ENCODE data around the gene CRYGC.

DNA sequence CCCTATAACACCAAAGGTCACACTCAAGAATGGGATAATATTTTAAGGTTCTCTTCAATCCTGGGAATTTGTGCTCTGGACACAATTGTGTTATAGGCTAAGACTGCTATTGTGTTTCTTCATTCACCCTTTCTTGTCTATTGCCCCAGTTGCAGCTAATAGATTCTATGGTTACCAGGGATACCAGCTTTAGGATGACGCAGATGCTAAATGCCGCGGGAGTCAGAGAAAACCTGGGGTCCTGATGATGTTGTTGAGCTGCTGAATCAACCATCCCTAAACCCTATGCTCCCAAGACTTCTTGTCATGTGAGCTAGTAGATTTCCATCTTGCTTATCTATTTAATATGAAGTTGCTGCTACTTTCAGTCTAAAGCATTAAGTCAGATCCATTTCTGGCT is 10.7 kb downstream of the CRYGC start:
- TF ChIP-seq POLR2A (IDR thresholded peaks at IDR 0.05; ENCODE audit: low read depth, low read length) (no peak), POLR2AphosphoS5 (IDR thresholded peaks at IDR 0.05; ENCODE audit: insufficient read depth, low read depth, low read length) (no peak), EZH2 (IDR thresholded peaks at IDR 0.05; ENCODE audit: borderline replicate concordance, low read depth, low read length, severe bottlenecking) (no peak)
- TF ChIP-seq, protein P1, sequence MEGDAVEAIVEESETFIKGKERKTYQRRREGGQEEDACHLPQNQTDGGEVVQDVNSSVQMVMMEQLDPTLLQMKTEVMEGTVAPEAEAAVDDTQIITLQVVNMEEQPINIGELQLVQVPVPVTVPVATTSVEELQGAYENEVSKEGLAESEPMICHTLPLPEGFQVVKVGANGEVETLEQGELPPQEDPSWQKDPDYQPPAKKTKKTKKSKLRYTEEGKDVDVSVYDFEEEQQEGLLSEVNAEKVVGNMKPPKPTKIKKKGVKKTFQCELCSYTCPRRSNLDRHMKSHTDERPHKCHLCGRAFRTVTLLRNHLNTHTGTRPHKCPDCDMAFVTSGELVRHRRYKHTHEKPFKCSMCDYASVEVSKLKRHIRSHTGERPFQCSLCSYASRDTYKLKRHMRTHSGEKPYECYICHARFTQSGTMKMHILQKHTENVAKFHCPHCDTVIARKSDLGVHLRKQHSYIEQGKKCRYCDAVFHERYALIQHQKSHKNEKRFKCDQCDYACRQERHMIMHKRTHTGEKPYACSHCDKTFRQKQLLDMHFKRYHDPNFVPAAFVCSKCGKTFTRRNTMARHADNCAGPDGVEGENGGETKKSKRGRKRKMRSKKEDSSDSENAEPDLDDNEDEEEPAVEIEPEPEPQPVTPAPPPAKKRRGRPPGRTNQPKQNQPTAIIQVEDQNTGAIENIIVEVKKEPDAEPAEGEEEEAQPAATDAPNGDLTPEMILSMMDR (IDR thresholded peaks at IDR 0.05; ENCODE audit: extremely low read depth in 1 of 2, insufficient read depth in 1 of 2, low read depth in 1 of 2, low read length in 2 of 2): no peak
